Neural cell (in vitro differentiated cells): ENCODE measurements around the gene ZXDC. TPM values are rescaled to one million over a fixed set of nuclear protein-coding genes. Genes with fewer than 3 reads are reported as not detected.

Experiments used
- H2AFZ ChIP-seq: fragments of 200-600, 300-800 bp; sonication (generic), shearing (Covaris generic); 2 replicates; pipeline ENCODE4 v1.6.0; 2014; ENCODE audit warnings: low read depth, mild to moderate bottlenecking, antibody characterized with exemption, low read length, moderate library complexity
- H3F3A ChIP-seq: fragments of 200-600 bp; shearing (Covaris generic); 2 replicates; pipeline ENCODE4 v1.6.1; 2016; ENCODE audit warnings: mild to moderate bottlenecking, moderate library complexity, mixed read lengths, antibody characterized with exemption, low read length; ENCODE audit not compliant: insufficient read depth, poor library complexity, severe bottlenecking
- H3K27ac ChIP-seq: fragments of 200-600, 300-800 bp; sonication (generic), shearing (Covaris generic); 2 replicates; pipeline ENCODE4 v1.5.1; 2014; ENCODE audit warnings: mild to moderate bottlenecking, low read length, moderate library complexity
- H3K27me3 ChIP-seq: fragments of 300-800, 200-600 bp; sonication (generic), shearing (Covaris generic); 2 replicates; pipeline ENCODE4 v1.6.0; 2014; ENCODE audit warnings: mild to moderate bottlenecking, low read depth, low read length, moderate library complexity; ENCODE audit not compliant: insufficient read depth
- H3K36me3 ChIP-seq: fragments of 300-800, 200-600 bp; sonication (generic), shearing (Covaris generic); 2 replicates; pipeline ENCODE4 v1.5.1; 2014; ENCODE audit warnings: mild to moderate bottlenecking, antibody characterized with exemption, low read length, moderate library complexity; ENCODE audit not compliant: insufficient read depth
- H3K4me2 ChIP-seq: fragments of 300-800, 200-600 bp; sonication (generic), shearing (Covaris generic); 2 replicates; pipeline ENCODE4 v1.6.0; 2014; ENCODE audit warnings: mild to moderate bottlenecking, low read length
- H3K4me3 ChIP-seq: fragments of 300-800, 200-600 bp; sonication (generic), shearing (Covaris generic); 2 replicates; pipeline ENCODE4 v1.5.1; 2014; ENCODE audit warnings: mild to moderate bottlenecking, low read length, moderate library complexity
- H3K79me2 ChIP-seq: fragments of 200-600 bp; shearing (Covaris generic); replicated peaks from 2 replicates; pipeline ENCODE4 v1.6.0; 2014; ENCODE audit warnings: mild to moderate bottlenecking, low read length, moderate library complexity; ENCODE audit not compliant: insufficient read depth
- H3K9ac ChIP-seq: fragments of 300-800, 200-600 bp; sonication (generic), shearing (Covaris generic); 2 replicates; pipeline ENCODE4 v1.6.1; 2016; ENCODE audit warnings: mild to moderate bottlenecking, low read length, mixed read lengths
- H3K9me2 ChIP-seq: fragments of 200-600 bp; shearing (Covaris generic); 2 replicates; pipeline ENCODE4 v1.6.1; 2016; ENCODE audit warnings: mild to moderate bottlenecking, low read length, mixed read lengths; ENCODE audit not compliant: insufficient read depth
- H3K9me3 ChIP-seq: fragments of 200-600, 300-800 bp; sonication (generic), shearing (Covaris generic); 2 replicates; pipeline ENCODE4 v1.6.1; 2016; ENCODE audit warnings: mild to moderate bottlenecking, mixed run types, low read length, moderate library complexity, mixed read lengths
- H4K20me1 ChIP-seq: fragments of 200-600 bp; shearing (Covaris generic); 2 replicates; pipeline ENCODE4 v1.6.1; 2016; ENCODE audit warnings: mild to moderate bottlenecking, mixed run types; ENCODE audit not compliant: insufficient read depth
- CTCF ChIP-seq: fragments of 450-650 bp; IDR thresholded peaks from 2 replicates; pipeline ENCODE4 v1.5.1; 2014; ENCODE audit warnings: antibody characterized with exemption, mild to moderate bottlenecking, moderate library complexity; ENCODE audit not compliant: poor library complexity, severe bottlenecking
- EP300 ChIP-seq: fragments of 450-650 bp; conservative IDR thresholded peaks from 2 replicates; pipeline ENCODE4 v1.6.1; 2014; ENCODE audit warnings: antibody characterized with exemption, mild to moderate bottlenecking, moderate library complexity; ENCODE audit not compliant: poor library complexity, severe bottlenecking
- EZH2 ChIP-seq: fragments of 200-600, 300-800 bp; shearing (Covaris generic), sonication (generic); IDR thresholded peaks from 2 replicates; pipeline ENCODE4 v1.6.1; 2014; ENCODE audit warnings: antibody characterized with exemption, low read length, borderline replicate concordance, mild to moderate bottlenecking; ENCODE audit not compliant: insufficient read depth, poor library complexity, severe bottlenecking
- MXI1 ChIP-seq: fragments of 450-650 bp; conservative IDR thresholded peaks from 2 replicates; pipeline ENCODE4 v1.6.1; 2014; ENCODE audit warnings: antibody characterized with exemption, mild to moderate bottlenecking; ENCODE audit not compliant: poor library complexity, severe bottlenecking
- POLR2AphosphoS5 ChIP-seq: IDR thresholded peaks from 2 replicates; pipeline ENCODE4 v1.6.1; 2012
- RAD21 ChIP-seq: fragments of 450-650 bp; conservative IDR thresholded peaks from 2 replicates; pipeline ENCODE4 v1.6.1; 2014; ENCODE audit warnings: antibody characterized with exemption, mild to moderate bottlenecking, moderate library complexity
- REST ChIP-seq: IDR thresholded peaks from 2 replicates; pipeline ENCODE4 v1.6.1; 2012; ENCODE audit warnings: borderline replicate concordance
- SMC3 ChIP-seq: fragments of 450-650 bp; conservative IDR thresholded peaks from 2 replicates; pipeline ENCODE4 v1.6.1; 2014; ENCODE audit warnings: antibody characterized with exemption, mild to moderate bottlenecking, moderate library complexity; ENCODE audit not compliant: poor library complexity
- TAF1 ChIP-seq: IDR thresholded peaks from 2 replicates; pipeline ENCODE4 v1.6.1; 2012; ENCODE audit warnings: low read depth
- polyA plus RNA-seq: library from polyadenylated mRNA; depleted of rRNA; stranded (reverse); fragments of >200 nt; gene quantifications from 2 replicates; pipeline ENCODE4 v1.2.3, GENCODE V29; 2014

Gene ZXDC
- polyA plus RNA-seq, 1 donor from 2014 or later = 22.2 TPM

- Histone ChIP-seq H3K36me3 (no peaks in the 10 kb centered on the region), H3K27ac (no peak overlapping the region), H3K9me3 (no peaks in the 10 kb centered on the region), H4K20me1 (no peaks in the 10 kb centered on the region), H3K79me2 (no peaks in the 10 kb centered on the region), H3K9me2 (no peaks in the 10 kb centered on the region), H3K9ac (no peak overlapping the region), H3K4me3 (no peak overlapping the region), H2AFZ (no peak overlapping the region), H3K4me2 (no peak overlapping the region), H3F3A (no peaks in the 10 kb centered on the region), H3K27me3 (no peaks in the 10 kb centered on the region)
- no peak for TF ChIP-seq REST
- TF ChIP-seq POLR2AphosphoS5 = no peak
- no peak for TF ChIP-seq RAD21
Observed at GRCh38 chr3:126423191-126424038, 52.3 kb downstream of the ZXDC start.

GRCh38 chr3:126422571-126423091 is 53.1 kb downstream of the ZXDC start:
- no peaks in the 10 kb centered on the region for H3F3A ChIP-seq
- no peaks in the 10 kb centered on the region for H3K27me3 ChIP-seq
- no peak overlapping the region for H3K9ac ChIP-seq
- no peaks in the 10 kb centered on the region for H3K9me3 ChIP-seq
- no peak overlapping the region for H2AFZ ChIP-seq
- H4K20me1 ChIP-seq = no peaks in the 10 kb centered on the region
- no peak overlapping the region for H3K4me2 ChIP-seq
- no peak overlapping the region for H3K4me3 ChIP-seq
- H3K79me2 ChIP-seq = no peaks in the 10 kb centered on the region
- no peak overlapping the region for H3K27ac ChIP-seq
- H3K9me2 ChIP-seq = no peaks in the 10 kb centered on the region
- TF ChIP-seq REST (no peak), SMC3 (no peak), EZH2 (no peak), RAD21 (no peak), TAF1 (no peak), MXI1 (no peak), POLR2AphosphoS5 (no peak), EP300 (no peak), CTCF (no peak)
- no peaks in the 10 kb centered on the region for H3K36me3 ChIP-seq
